ENCODE measurements around the gene TIPARP.

Gene TIPARP

GRCh38 chr3:156747046-156747445 lies 72.7 kb downstream of the TIPARP start:
- no peak for DNase-seq

DNA sequence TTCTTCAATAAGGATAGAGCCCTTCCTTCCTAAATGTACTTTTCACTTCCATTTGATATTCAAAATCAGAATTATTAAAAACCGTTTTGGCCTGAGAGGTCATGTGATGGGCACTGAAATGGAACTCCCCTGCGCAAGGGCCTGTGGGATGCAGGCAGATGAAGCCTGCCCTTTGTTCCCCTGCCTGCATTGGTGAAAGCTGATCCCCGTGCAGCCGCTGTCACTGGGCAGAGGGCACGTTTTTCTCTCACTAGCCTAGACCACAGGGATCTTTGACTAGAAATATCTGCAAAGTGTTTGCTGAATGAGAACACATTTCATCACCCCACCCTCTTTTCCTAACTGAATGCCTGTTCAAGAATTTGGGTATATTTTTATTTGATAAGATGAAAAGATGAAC lies 74.9 kb downstream of the TIPARP start:
- DNase-seq, result peak; percentile 41

GRCh38 chr3:156750191-156750873 lies 75.9 kb downstream of the TIPARP start:
- DNase-seq, result peak; percentile 64

DNA sequence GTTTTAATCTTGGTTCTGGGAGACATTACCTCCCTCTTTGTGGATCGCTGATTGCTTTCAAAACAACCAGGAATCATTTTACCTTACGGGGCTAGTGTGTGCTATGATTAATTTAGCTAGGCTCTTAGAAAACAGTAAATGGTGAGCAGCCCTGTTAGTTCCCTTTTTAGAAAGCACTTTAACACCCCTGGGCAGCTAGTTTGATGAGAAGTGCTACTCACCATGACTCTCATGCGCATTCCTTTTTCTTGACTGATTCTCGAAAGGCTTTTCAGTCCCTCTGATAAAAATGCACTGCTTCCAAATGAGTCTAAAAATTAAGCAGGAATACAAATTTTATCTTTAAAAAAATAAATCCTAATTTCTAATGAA lies 76.5 kb downstream of the TIPARP start:
- no peak for DNase-seq

GRCh38 chr3:156751461-156752025 lies 77.2 kb downstream of the TIPARP start:
- DNase-seq, result peak; percentile 7
